OCI-LY1 (cell line): ENCODE data around the gene PDE6B.

ENCODE experiments used
- H2AFZ ChIP-seq: fragments of 200-600 bp; sonication (generic), shearing (Covaris generic); 2 replicates; pipeline ENCODE4 v1.6.0; 2014; ENCODE audit warnings: antibody characterized with exemption, mild to moderate bottlenecking, low read length
- H3F3A ChIP-seq: fragments of 200-600 bp; sonication (generic), shearing (Covaris generic); 2 replicates; pipeline ENCODE4 v1.6.0; 2014; ENCODE audit warnings: mild to moderate bottlenecking, antibody characterized with exemption, low read length, moderate library complexity; ENCODE audit not compliant: insufficient read depth
- H3K27ac ChIP-seq: fragments of 200-600 bp; sonication (generic); 2 replicates; pipeline ENCODE4 v1.5.1; 2014; ENCODE audit warnings: low read length, mixed run types, mild to moderate bottlenecking, low read depth; ENCODE audit not compliant: poor library complexity, severe bottlenecking
- H3K27me3 ChIP-seq: fragments of 200-600 bp; sonication (generic); 2 replicates; pipeline ENCODE4 v1.6.0; 2014; ENCODE audit warnings: antibody characterized with exemption, mild to moderate bottlenecking, low read length, moderate library complexity; ENCODE audit not compliant: insufficient read depth
- H3K36me3 ChIP-seq: fragments of 200-600 bp; sonication (generic); 2 replicates; pipeline ENCODE4 v1.6.1; 2014; ENCODE audit warnings: mild to moderate bottlenecking, antibody characterized with exemption, low read length, moderate library complexity, mixed read lengths; ENCODE audit not compliant: insufficient read depth
- H3K4me1 ChIP-seq: fragments of 200-600 bp; sonication (generic); 2 replicates; pipeline ENCODE4 v1.5.1; 2014; ENCODE audit warnings: mild to moderate bottlenecking, low read length, moderate library complexity; ENCODE audit not compliant: insufficient read depth, severe bottlenecking
- H3K4me2 ChIP-seq: fragments of 200-600 bp; sonication (generic), shearing (Covaris generic); 2 replicates; pipeline ENCODE4 v1.6.1; 2014; ENCODE audit warnings: low read length
- H3K4me3 ChIP-seq: fragments of 200-600 bp; sonication (generic); 2 replicates; pipeline ENCODE4 v1.5.1; 2014; ENCODE audit warnings: low read length, low read depth, mild to moderate bottlenecking, mixed read lengths; ENCODE audit not compliant: poor library complexity, severe bottlenecking
- H3K79me2 ChIP-seq: fragments of 200-600 bp; shearing (Covaris generic); 2 replicates; pipeline ENCODE4 v1.6.1; 2016; ENCODE audit warnings: mixed run types, low read length, mixed read lengths; ENCODE audit not compliant: insufficient read depth
- H3K9ac ChIP-seq: fragments of 200-600 bp; sonication (generic), shearing (Covaris generic); 2 replicates; pipeline ENCODE4 v1.6.1; 2014; ENCODE audit warnings: mild to moderate bottlenecking, low read length, mixed read lengths
- H3K9me2 ChIP-seq: fragments of 200-600 bp; sonication (generic), shearing (Covaris generic); 2 replicates; pipeline ENCODE4 v1.6.1; 2014; ENCODE audit warnings: low read depth, mild to moderate bottlenecking, low read length, mixed read lengths
- H3K9me3 ChIP-seq: fragments of 200-600 bp; shearing (Covaris generic); 2 replicates; pipeline ENCODE4 v1.6.1; 2014; ENCODE audit warnings: low read length, mixed read lengths
- H4K20me1 ChIP-seq: fragments of 200-600 bp; sonication (generic), shearing (Covaris generic); 2 replicates; pipeline ENCODE4 v1.6.0; 2016; ENCODE audit warnings: mild to moderate bottlenecking, low read length; ENCODE audit not compliant: insufficient read depth
- CTCF ChIP-seq: fragments of 200-600 bp; sonication (generic), shearing (Covaris generic); IDR thresholded peaks from 2 replicates; pipeline ENCODE4 v1.5.1; 2017; ENCODE audit warnings: mild to moderate bottlenecking, antibody characterized with exemption, low read length, moderate library complexity, mixed read lengths
- EZH2 ChIP-seq: fragments of 200-600 bp; sonication (generic), shearing (Covaris generic); IDR thresholded peaks from 2 replicates; pipeline ENCODE4 v1.8.0; 2017; ENCODE audit warnings: borderline replicate concordance, mixed run types, mild to moderate bottlenecking, antibody characterized with exemption, low read length, moderate library complexity, mixed read lengths

PDE6B gene

GRCh38 chr4:699816-700580 is 74.6 kb downstream of the PDE6B start:
- H3K4me3 ChIP-seq: no peak overlapping the region
- H3K9me2 ChIP-seq: no peaks in the 10 kb centered on the region
- peak overlapping the region; percentile 51; the same call in 1 of the 2 replicates for H3K4me2 ChIP-seq
- no peaks in the 10 kb centered on the region for H3K79me2 ChIP-seq
- no peak overlapping the region for H2AFZ ChIP-seq
- H3K27ac ChIP-seq: peak overlapping the region; percentile 73
- no peaks in the 10 kb centered on the region; the same call in 1 of the 2 replicates for H3K36me3 ChIP-seq
- no peaks in the 10 kb centered on the region for H3F3A ChIP-seq
- H3K27me3 ChIP-seq: no peaks in the 10 kb centered on the region
- peaks cover 19% of the 10 kb centered on the region for H3K4me1 ChIP-seq
- no peaks in the 10 kb centered on the region for H3K9me3 ChIP-seq
- TF ChIP-seq EZH2 (no peak), CTCF (no peak)
- no peaks in the 10 kb centered on the region for H4K20me1 ChIP-seq
- H3K9ac ChIP-seq: peak overlapping the region; percentile 26; the same call in 1 of the 2 replicates

- Histone ChIP-seq H3K4me2 (no peak overlapping the region), H3K9me3 (no peaks in the 10 kb centered on the region), H3K27me3 (no peaks in the 10 kb centered on the region), H3K79me2 (no peaks in the 10 kb centered on the region), H3K9me2 (no peaks in the 10 kb centered on the region), H3K4me3 (no peak overlapping the region), H4K20me1 (no peaks in the 10 kb centered on the region), H3K36me3 (no peaks in the 10 kb centered on the region; the same call in 1 of the 2 replicates), H3K4me1 (peaks cover 19% of the 10 kb centered on the region), H3F3A (no peaks in the 10 kb centered on the region), H3K27ac (no peak overlapping the region), H2AFZ (no peak overlapping the region), H3K9ac (no peak overlapping the region)
- TF ChIP-seq CTCF (no peak), EZH2 (no peak)
These were observed 75.4 kb downstream of the PDE6B start for GRCh38 chr4:700587-701264.

GRCh38 chr4:702618-703048 is 77.3 kb downstream of the PDE6B start:
- Histone ChIP-seq H3K79me2 (0 out of 2 replicates have a peak, but pooled peaks cover 3% of the 10 kb centered on the region), H3K36me3 (no peaks in the 10 kb centered on the region; the same call in 1 of the 2 replicates), H3K27ac (no peak overlapping the region), H3F3A (no peaks in the 10 kb centered on the region), H4K20me1 (no peaks in the 10 kb centered on the region), H3K4me1 (peaks cover 28% of the 10 kb centered on the region), H3K9ac (no peak overlapping the region), H3K4me2 (no peak overlapping the region), H3K9me3 (no peaks in the 10 kb centered on the region), H3K9me2 (no peaks in the 10 kb centered on the region), H2AFZ (no peak overlapping the region), H3K4me3 (no peak overlapping the region), H3K27me3 (no peaks in the 10 kb centered on the region)
- TF ChIP-seq EZH2 (no peak), CTCF (no peak)
